ENCODE measurements around the gene VWA8.
"Not testable (repeated sequence)": the region's sequence is repeated elsewhere in the genome, so short reads cannot be mapped to it uniquely, and the experiment has no call there.

VWA8 gene

DNA sequence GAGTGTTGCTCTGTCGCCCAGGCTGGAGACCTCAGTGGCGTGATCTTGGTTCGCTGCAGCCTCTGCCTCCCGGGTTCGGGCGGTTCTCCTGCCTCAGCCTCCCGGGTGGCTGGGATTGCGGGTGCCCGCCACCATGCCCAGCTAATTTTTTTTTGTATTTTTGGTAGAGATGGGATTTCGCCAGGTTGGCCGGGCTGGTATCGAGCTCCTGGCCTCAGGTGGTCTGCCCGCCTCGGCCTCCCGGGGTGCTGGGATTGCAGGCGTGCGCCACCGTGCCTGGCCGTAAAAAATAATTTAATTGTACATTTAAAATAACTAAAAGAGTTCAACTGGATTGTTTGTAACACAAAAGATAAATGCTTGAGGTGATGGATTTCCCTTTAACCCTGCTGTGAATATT is 387.3 kb downstream of the VWA8 start:
- not testable (repeated sequence) for DNase-seq

DNA sequence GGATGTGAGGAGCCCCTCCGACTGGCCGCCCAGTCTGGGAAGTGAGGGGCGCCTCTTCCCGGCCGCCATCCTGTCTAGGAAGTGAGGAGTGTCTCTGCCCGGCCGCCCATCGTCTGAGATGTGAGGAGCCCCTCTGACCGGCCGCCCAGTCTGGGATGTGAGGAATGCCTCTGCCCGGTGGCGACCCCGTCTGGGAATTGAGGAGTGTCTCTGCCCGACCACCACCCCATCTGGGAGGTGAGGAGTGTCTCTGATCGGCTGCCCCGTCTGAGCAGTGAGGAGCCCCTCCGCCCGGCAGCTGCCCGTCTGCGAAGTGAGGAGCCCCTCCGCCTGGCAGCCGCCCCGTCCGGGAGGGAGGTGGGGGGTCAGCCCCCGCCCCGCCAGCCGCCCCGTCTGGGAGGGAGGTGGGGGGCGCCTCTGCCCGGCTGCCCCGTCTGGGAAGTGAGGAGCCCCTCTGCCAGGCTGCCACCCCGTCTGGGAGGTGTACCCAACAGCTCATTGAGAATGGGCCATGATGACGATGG is 389.0 kb downstream of the VWA8 start:
- DNase-seq = not testable (repeated sequence)

DNA sequence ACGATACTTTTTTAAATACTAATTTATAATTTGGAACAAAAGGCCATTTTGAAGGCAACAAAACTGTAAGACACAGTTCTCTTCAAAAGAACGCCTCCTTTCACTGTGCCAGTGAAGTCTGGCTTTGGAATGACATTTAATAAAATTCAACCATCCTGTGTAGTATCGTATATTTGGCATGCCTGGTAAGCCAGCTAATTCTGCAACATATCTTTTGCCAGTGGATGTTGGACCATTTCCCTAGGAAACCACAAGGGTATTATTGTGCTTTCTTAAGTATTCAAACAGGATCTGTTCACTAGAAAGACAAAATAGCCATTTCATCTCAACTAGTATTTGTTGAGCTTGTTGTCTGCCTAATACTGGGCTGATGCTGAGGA is 391.9 kb downstream of the VWA8 start:
- DNase-seq = no peak

DNA sequence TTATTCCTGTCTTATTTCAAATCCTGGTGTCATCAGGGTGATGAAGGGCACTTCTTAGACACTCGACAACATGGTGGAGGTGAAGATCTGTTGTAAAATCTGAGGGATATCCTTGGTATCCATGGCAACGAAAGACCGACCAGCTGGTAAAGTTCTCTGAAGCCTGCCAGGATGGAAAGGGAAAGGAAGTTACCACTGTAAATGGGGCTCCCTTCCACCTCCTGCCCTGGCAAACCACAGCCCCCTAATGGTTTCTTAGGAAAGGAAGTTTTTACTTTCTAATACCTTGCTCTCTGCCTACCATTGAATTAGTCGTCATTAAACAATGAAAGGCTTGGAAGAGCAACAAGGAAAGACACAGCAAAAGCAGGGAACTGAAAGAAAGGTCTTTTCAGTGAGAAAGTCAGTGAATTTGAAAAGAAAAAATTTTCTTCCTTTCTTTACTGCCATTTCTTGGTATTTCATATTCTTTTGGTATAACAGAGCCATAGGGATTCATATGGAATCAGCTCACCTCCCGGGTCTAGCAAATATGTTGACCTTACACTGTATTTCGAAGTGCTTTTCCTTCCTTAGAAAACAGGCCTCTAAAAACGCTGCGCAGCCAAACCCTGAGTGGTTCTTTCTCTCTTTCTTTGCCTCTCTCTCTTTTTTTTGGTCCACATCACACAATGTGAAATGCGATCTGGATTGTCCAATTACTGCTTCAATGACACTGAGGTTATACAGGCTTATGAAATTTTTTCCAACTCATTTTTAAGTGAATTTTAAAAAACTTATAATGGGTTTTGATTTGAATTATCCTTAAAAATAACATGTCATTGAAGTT is 392.6 kb downstream of the VWA8 start:
- no peak for DNase-seq

DNA sequence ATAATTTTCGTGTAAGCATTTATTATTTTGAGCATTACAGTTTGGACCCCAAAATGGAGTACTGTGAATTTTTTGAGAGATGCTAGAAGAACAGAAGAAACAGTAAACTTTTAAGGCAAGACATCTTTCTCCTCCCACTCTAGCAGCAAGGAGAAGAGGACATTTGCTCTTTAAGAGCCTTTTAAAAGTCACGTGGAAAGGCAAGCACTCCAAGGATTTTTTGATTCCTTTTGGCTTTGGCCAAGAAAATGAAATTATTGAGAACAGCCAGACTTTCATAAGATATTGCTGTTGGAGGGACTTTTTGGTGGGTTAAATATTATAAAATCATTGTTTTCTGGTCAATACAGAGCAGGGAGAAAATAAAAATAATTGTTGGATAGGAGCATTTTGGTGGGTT is 393.5 kb downstream of the VWA8 start:
- DNase-seq = no peak

DNA sequence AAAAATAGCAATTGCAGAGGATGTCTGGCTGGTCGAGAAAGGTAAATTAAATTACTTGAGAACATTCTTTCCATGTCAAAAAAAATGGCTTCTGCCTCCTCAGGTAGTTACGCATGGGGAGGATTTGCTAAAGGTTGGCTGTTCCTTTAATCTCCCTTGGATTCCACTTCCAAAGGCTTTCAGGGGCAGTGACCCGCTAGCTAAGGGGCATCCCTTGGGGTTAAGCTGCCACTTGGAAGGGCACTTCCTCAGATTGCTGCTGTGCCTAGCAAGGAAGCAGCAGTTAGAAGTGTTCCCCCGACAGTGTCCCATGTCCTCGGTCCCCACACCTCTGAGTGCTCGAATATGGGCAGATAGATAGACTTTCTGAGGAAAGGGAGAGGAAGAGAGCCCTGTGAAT is 395.1 kb downstream of the VWA8 start:
- DNase-seq = no peak

DNA sequence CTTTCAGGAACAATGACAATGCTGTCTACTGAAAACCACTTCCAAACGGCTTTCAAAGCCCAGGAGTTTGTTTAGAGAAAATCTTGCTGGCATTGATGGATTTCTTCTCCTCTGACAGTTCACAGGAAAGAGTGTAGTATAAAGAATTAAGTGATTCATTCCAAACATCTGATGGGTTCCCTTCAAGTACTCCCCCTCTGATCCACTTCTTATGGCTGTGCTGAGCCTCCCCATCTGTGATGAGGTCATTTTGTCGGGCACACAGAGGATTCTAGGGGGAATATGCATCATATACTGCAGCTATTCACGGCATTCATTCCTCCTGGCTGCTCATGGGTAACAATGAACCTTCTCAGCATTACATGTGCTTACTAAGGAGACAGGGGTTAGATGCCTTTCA is 395.7 kb downstream of the VWA8 start:
- no peak for DNase-seq

DNA sequence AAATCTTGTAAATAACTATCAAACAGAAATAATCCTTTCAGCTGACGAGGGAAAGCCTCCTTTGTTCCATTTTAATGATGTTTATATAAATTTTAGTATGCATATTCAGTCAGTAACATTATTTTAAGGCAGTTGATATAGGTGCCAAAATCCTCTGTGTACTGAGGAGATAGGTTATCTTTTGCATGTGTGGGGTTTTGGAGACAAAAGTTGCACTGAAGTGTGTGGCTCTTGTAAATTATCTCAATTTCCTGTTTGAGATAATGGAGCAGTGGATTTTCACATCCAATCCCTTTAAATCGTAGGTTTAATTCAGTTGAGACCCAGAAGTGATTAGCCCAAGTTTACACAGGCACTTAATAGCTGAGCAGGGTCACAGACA is 396.9 kb downstream of the VWA8 start:
- DNase-seq = no peak

DNA sequence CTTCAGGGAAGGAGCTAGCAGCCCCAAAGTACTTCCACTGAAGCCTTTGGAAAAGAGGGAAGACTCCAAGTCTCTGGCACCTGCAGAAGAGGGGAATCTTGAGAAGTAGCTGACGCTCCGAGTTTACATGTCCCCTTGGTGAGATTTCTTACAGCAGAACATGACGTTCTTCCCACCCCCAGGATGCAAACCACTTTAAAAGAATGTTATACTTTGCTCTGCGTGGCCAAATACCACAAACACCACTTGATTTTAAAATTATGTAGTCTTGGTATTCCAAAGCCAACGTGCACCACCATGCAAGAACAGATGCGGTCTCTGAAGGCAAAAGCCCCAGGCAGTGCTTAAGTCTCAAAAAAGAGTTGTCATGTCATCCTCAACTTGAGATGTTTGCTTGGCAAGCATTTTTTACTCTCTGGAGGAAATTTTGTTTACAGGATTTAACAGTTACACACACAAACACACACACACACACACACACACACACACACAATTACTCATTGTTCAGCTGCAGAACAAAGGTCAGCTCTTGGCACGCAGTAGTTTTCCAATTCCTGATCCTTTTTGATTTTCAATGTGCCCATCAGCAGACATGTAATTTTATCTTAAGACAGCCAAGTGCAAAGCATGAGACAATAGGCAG is 397.4 kb downstream of the VWA8 start:
- DNase-seq = no peak

DNA sequence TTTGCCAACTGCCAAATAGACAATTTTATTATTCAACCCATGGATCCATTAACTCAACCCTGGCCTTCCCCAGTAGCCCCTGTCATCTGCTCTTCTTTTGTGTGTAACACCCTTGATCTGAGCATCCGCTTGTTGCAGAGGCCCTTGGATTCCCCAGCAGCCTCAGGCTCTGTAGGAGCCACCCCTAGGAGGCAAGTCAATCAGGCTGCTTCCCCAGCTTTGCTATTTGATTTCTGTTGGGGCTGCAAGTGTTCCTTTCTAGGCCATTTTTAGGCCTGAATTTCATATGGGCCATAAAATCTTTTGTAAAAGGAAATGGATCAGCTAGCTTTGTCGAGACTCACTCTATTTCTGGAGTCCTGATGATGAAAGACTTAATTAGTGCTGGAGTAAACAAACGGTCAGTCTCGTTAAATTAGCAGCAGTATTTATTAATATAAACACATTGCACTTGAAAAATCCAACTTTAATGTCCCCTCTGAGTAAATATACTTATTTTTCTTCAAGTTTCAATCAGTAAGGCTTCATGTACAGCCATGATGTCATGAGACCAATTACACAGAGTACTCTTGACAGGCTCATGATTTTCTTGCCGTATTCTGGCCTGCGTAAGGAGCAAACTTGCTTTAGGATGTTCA is 398.2 kb downstream of the VWA8 start:
- DNase-seq = no peak

DNA sequence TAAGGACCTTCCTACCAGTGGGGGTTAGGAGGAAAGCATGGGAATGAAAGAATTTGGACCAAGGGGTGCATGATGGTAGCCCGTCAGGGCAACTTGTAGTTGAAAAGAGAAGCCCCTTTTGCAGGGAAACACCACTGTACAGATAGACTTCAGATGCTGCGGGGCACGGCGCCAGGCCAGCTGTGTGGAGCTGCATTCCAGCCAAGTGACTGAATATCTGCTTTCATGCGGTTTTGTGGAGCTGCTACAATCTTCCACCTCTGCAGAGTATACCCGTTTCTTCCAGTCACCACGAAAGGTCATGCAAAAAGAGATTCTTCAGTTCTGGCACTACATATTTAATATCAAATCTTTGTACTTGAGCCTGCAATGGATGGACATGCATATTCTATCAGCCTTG is 398.8 kb downstream of the VWA8 start:
- no peak for DNase-seq

DNA sequence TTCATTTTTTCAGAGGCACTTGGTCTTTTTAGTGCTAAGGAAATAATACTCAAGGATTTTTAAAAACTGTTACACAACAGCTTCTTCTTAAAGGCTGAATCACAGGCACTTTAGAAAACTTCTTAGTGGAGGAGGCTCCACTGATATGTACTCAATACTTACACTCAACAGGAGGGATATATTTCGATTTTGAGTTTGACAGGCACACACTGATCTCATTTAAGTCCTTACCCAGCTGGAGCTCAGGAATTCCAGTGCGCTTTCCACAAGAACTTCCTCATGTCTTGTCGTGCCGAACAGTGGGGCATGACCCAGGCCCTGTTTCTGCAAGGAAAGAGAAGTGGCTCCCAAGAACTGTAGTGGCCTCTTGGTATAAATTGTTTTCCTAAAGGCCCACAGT is 399.7 kb downstream of the VWA8 start:
- no peak for DNase-seq

DNA sequence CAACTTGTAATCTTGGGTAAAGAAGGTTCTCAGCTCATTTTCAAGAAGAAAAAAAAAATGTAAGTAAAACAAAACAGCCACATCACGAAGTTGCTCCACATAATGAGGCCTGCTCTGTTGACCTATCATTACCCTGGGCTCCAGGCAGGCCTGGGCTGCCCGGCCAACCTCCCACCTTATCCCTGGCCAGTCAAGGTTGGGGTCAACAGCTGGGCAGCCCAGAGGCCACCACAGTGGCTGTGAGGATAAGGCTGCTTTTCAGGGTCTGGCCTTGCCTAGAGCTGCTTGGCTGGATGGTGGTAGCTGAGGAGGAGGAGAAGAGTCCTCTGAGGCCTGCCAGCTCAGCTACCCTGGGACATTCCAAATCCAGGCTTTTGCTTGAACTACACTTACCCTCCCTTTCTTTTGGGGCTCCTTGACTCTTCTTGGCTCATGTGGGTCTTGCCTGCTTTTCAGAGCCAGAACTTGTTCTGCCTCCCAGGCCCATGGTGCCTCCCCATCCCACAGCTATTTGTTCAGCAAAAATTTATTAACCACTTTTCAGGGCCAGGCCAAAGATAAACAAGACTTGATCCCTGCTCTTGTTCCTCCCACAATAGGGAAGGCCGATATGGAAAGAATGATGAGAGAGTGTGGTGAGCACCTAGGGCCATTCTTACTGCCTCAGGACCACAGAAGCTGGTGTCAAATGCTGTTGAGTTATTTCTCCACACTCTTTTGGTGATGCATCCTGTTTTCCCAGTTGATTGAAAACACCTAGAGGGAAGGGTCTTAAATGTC is 401.9 kb downstream of the VWA8 start:
- DNase-seq = no peak

DNA sequence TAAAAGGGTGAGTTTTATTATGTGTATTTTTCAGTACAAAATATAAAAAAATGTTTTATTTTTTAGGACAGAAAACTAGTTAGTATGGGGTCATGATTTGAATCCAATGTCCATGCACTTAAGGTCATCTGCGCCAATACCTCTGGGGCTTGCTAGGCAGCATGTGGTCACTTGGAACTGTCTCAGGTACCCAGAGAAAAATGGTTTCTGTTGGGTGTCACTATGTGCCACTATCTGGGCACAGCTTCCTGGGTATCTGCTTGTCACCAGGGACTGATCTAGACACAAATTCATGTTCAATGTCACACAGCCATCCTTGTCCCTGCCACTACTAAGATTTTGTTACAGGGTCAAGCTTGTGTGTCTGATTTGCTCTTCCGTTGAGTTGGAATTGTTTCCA is 403.2 kb downstream of the VWA8 start:
- no peak for DNase-seq

DNA sequence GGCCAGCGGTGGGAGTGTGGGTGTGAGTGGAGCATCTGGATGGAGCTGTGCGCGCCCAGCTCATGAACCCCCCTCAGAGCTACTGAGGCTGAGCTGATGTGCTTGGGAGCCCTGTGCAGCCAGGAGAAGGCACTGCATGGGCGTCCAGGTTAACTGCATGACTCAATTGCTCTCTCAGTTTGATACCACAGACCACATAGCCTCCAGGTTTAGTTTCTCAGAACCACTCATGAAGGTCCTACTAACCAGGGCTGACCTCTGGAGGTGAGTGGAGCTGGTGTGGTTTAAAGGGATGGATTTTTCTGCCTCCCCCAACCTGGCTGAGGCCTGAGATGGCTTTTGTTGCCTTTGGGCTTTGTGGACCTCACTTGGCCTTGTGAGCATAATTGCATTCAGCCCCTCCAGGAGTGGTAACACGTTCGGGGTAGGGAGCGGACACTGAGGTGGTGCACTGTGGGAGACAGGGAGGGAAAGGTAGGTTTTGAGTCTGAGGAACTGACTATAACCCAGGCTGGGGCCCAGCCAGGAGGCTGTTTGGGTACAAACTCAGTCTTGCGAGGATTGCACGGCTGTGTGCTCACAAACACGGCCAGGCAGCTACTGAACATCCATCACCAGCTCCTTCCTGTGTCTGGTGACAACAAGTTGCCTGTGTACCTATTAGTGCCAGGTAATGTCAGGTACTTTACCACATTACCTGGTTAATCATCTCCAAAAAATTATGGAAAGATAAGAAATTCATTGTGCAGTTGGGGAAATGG is 406.1 kb downstream of the VWA8 start:
- peak; percentile 38 to 64 for DNase-seq

DNA sequence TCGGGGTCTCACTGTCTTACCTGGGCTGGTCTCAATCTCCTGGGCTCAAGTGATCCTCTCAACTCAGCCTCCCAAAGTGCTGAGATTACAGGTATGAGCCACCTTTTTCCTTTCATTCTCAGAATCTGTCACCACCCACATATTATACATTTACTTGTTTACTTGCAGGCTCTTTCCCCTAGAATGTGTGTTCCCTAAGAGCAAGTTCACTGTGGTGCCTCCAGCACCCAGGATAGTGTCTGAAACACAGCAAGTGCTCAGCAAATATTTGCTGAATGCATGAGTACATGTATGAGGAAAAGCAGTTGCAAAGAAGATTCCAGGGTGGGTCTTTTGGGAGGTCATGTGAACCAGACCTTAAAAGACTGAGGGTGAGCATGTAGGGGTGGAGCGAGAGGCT is 406.7 kb downstream of the VWA8 start:
- DNase-seq = no peak

DNA sequence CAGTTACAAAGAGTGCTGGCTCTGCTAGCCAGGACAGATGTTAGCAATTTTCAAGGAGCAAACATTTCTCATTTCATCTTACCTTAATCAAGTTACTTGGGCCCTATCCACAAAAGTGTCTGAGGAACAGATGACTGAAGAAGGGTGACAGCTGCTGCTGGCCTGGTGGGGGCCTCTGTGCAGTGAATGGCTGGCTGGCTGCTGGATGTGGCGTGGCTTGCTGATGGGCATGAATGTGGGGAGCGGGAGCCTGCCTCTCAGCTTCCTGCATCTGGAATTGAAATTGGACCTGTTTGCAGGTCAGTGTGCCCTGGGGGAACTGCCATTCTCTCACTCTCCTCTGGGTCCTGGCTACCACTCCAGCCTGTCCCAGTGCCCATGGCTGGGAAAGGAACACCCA is 408.9 kb downstream of the VWA8 start:
- no peak for DNase-seq

DNA sequence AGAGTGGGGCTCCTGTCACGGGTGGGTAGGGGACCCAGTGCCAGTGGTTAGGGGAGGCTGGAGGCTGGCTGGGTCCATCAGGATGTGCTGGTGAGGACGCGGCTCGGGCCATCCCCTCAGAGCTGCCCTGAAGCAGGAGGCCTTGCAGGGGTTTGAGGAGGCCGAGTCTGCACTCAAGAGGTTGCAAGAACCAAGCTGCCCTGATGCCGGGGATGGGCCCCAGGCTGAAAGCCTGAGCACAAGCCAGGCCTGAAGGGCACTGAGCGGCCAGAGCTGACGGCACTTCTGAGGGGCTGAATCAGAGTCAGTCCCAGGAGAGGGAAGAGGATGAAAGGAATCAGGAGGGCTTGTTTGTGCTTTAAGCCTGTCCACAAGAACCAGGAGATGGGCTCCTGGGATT is 410.6 kb downstream of the VWA8 start:
- DNase-seq = no peak

DNA sequence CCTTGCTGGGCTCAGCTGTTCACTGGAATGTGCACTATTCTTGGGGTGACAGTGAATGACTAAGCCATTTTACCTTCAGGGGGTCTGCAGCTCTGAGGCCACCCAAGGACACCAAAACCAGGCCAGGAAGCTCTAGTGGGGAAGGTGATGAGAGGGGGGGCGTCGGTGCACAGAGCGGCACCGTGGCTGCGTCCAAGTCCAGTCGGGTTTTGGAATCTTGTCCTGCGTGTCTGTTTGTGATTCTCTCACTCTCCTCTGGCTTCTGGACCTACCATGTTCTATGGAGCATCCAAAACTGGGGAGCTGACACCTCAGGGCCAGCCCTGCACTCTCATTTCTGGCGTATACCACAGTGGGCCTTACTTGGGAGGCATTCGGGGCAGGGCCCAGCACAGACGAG is 411.4 kb downstream of the VWA8 start:
- DNase-seq = no peak

DNA sequence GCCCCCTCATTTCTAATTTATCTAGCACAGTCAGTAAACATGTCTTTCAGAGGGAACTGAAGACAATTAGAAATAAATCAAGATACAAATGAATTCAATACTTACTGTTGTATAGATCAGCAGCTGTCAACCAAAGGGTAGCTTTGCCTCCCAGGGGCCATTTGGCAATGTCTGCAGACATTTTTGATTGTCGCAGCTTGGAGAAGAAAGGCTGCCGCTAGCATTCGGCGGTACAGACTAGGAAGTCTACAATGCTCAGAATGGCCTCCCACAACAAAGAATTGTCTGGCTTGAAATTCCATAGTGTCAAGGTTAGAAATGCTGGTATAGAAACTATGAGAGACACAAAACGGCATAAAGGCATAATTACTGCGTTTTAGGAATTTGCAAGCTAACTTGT is 412.0 kb downstream of the VWA8 start:
- DNase-seq = no peak

DNA sequence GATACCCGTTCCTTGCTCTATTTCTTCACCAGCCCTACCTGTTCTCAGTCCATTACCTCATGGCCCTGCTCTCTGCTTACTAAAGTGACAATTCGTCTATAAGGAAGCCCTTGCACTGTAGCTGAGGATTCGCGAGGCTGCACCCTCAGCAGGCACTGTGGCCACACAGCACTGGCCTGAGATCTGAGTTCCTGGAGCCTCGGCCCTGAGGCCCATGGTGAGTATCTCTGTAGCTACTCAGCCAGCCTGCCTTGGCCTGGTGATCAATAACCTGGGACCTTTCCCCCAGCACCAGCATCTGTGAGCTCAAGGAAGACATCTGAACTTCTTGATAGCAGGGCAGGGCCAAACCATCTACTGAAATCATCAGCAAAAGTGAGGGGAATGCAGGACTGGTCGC is 412.9 kb downstream of the VWA8 start:
- no peak for DNase-seq

DNA sequence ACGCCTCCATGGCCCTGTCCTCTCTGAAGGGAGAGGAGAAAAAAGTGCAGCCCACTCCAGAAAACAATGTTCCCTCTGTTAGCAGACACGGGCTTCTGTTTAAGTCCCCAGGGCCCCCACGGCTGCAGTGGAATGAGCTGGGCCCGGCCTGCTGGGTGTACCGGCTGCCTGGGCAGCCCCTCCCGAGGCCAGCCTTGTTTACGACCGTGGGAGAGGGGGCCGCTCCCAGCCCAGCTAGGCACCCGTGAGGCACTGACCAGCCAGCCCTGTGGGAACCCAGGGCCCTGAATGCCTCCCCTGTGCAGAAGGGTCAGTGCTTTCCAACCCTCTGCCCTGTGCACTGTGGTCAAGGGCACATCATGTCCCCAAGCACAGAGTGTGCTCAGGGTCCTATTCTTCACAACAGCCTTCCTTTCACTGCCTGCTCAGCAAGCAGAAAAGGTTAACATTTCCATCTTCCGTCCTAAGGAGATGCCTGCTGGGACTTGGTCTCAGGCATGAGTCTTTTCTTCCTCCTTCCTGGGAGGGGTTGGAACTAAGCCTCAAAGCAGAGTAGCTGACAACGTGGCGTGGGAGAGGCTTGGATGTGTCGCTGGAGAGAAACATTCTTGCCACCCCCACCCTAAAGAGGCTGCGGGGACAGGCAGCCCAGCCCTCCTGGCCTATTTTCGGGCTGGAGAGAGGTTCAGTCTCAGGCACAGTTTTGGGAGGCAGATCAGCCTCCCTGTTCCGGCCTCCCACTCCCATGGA is 413.5 kb downstream of the VWA8 start:
- DNase-seq = no peak
